GM19438 (cell line): ENCODE data around the gene ANKRD1.

ENCODE experiments used
- ATAC-seq: cut with Tn5 transposase; IDR thresholded peaks from one replicate; pipeline ENCODE4 v1.9.1; 2021; ENCODE audit warnings: low read depth; ENCODE audit not compliant: unreplicated experiment

The ANKRD1 gene

DNA sequence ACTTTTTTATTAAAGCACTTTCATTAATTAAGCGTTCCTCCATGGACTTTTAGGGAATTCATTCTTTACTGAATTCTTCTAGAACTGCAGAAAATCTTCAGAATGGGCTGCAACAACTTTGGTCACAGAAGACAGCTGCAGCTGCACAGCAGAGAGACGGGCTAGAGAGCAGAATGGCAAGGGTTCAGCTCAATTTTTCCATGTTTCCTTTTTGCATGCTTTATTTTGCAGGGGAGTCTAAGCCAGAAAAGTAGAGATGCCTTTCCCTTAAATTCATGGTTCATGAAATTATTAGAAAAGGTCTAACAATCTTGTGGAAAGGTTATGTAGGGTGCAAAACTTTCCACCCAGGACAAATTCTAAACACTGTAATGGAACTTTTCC is 15.4 kb upstream of the ANKRD1 start:
- ATAC-seq: no peak

- ATAC-seq: no peak
Observed at GRCh38 chr10:90935581-90936275, 14.8 kb upstream of the ANKRD1 start.

DNA sequence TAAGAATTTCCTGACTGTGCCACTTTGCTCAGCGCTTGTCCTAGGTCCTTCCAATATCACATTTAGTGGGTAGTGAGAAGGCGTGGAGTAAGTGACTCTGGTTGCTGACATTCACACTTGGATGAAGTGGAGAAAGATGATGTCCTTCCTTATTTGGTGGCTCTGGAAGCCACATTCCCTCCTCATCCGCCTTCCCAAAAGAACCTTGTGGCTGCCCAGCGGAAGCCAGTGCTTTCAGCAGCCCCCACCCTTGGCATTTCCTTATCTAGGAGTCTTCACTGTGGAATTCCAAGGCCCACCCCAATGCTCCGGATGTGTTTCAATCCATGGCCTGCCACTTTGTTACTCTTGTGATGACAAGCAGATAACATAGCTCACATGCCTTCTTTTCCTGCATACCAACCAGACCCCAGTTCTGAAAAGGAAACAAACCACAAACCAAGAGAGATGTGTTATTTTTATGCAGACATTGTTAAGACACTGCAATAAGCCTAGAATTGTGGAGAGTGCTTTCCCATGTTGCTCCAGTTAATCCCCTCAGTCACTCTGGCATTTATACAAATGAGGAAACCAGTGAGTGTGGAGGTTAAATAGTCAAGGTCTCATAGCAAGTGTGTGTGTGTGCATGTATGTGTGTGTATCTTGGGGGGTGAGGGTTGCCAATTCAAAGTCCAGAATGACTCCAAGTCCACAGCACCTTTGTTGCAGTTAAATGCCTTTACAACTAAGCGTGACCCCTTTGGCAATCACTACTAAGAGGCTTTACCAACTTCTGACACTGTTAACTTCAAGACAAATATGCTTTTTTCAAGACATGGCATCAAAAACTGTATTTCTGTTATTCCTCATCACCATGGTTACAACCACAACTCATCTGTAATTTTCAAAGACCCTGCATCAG is 10.3 kb upstream of the ANKRD1 start:
- ATAC-seq: no peak

DNA sequence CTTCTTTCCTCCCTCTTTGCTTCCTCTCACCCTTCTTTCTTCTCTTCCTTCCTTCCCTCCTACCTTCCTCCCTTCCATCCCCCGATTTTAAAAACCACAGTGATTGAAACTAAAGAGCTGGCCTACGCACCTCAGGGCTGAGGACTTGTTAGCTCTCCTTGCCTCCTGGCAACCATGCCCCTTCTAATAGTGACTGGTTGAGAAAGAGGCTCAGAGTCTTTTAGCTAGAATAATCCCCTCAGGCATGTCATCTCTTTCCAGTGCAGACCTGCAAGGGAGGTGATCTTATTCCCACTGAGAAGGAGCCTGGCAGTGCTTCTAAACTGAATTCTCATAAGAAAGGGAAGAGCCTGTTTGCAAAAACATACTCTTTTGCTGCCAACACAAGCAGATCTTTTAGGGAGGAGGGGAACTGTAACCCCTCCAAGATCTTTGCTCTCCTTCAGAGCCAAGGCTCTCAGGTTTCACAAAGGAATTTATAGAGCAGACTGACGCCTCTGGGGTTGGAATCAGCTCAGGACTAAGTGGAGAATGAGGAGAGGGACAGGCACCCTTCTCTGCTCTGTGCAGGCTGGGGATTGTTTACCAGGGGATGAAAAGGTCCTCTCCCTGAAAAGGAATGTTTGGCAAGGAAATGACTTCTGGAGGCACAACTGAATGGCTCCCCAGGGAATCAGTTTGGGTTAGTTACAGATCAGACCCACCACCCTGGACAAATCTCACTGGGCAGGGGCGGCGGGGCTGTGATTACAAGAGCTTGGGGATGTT is 9.4 kb upstream of the ANKRD1 start:
- ATAC-seq: no peak

DNA sequence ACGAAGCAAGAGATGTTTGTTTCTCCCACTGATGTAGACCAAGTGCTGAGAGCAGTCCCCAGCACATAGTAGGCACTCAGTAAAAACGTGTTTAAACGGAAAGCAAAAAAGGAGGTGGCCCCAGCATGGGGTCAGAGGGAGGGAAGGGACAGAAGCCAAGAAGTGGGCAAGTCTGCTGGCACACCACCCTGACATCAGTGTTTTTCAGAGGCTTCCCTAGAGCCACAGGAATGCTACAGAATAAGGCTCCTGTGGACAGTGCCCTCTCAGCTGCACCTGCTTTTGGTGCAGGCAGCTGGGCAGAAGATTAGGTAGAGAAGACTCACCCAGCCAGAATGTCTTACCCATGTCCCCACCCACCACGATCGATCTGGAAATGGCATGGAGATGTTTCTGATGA is 8.3 kb upstream of the ANKRD1 start:
- ATAC-seq: no peak

DNA sequence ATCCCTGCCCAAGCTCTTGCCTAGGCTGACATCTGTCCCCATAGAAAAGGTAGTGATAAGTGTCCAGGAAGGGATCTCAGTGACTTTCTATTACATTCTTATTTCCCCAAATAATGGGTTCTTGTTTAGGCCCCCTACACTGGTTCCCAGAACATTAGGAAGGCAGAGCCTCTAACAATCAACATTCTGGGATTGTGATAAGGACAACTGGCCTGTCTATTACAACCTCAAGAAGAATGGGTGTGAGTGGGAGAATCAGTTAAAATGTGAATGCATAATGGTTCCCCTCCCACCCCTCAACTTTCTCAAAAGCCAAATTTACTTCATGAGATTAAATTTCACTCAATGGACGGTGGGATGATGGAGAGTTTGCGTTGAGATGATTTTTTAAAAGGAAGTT is 6.4 kb upstream of the ANKRD1 start:
- no peak for ATAC-seq

DNA sequence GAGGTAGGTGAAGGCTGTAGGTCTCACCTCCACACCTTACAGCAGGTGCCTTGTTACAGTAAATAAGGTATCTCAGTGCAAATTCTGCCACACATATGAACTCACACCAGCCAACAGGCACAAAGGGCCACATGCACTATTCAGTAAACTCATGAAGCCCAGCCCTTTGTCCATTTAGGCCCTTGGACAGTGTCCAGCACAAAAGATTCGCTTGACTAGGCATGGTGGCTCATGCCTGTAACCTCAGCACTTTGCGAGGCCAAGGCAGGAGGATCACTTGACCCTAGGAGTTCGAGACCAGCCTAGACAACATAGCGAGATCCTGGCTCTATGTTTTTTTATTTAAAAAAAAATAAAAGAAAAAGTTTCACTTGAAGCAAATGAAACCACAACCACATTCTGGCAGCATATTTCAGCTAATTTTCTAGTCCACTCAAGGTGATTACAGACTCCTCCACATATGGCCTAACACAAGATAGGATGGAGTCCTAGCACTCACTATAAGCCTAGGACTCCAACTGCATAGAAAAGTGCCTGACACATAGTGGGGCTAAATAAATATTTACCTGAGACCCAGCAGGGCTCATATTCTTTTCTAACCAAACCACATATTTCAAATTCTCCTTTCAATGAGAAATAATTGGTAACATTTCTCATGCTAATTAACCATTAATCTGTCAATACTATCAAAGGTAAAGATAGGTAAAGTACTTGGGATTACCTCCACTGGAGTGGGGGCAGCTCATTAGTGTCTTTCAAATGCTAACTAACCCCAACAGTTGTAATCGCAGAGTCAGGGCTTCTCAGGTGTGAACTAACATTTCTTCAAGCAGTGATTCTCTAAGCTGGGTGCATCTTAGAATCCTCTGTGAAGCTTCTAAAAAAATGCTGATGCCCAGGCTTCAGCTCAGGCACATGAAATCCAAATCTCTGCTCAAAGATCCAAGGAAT is 4.5 kb upstream of the ANKRD1 start:
- ATAC-seq: no peak

DNA sequence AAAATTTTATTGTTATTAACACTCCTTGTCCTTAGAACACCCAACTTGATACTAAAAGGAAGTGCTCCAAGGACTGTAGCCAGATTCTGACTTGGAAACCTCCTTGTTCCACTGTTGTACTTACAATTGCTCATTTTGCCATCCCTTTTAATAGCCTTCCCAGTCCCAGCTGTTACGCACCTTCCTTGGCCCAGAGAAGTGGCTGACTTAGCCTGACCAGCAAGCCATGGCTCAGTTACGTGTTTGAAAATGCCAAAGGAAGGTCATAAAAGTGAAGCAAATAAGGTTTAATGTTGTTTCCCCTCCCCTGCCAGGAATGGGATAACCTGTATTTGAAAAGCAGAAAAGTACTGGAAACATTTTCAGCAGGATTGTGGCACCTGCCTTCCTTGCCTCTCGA is 3.7 kb upstream of the ANKRD1 start:
- no peak for ATAC-seq

DNA sequence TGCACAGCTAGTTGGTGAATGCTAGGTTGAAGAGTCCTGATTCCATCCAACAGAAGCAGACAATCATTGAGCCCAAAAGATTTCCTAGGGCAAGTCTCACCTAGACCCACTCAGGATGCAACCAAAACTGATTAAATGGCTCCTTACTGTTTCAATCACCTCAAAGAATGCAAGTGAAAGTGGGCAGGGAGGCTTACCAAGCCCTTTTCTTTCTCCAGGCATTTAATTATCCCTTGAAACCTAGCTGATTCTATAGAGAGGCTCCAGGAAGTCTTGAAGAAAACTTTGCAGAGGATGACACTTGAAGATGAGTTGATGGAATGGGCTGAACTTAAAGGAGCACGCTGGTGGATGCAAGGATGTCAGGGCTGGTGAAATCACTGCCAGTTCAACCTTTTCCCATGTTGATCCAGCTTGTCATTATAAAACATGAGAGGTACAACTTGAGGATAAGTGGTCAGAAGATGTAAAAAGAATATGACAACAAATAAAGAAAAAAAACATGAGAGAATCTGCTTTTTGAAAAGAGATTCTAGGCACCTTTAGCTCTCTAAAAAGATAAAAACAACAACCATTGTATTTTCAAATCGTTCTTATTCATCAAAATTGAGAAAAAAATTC is 2.3 kb upstream of the ANKRD1 start:
- ATAC-seq: no peak

DNA sequence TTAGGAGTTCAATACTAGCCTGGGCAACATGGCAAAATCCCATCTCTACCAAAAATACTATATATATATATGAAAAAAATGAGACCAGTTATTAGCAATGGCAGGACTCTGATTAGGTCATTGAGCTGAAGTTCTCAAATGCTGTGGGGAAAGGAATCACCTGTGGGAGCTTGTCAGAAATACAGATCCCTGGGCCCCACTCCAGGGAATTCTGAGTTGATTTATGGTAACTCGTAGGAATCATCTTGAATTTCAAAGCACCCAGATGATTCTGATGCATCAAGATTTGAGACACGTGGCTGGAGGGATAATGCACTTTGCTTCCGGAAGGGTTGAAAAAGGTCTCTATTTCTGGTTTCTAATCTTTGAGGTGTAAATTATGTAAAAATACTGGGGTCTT is 1.0 kb upstream of the ANKRD1 start:
- no peak for ATAC-seq

GRCh38 chr10:90919683-90920574 is 958 bp downstream of the ANKRD1 start:
- no peak for ATAC-seq

DNA sequence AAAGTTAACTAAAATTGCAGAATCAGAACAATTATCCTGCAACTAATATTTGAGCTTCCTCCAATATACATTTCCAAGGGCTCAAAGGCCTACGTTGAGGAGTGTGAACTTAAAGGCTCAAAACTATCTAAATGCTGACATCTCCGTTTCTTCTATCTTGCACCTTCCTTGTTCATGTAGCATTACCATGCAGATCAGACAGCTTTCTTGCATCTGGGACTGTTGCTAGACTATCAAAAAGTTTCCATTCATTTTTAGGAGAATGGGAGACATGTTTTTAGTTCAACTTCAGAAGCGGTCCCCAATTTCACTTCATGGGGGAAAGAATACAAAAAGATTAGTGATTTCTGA is 2.9 kb downstream of the ANKRD1 start:
- ATAC-seq: no peak

- ATAC-seq: no peak
Observed at GRCh38 chr10:90917238-90917967, 3.5 kb downstream of the ANKRD1 start.

DNA sequence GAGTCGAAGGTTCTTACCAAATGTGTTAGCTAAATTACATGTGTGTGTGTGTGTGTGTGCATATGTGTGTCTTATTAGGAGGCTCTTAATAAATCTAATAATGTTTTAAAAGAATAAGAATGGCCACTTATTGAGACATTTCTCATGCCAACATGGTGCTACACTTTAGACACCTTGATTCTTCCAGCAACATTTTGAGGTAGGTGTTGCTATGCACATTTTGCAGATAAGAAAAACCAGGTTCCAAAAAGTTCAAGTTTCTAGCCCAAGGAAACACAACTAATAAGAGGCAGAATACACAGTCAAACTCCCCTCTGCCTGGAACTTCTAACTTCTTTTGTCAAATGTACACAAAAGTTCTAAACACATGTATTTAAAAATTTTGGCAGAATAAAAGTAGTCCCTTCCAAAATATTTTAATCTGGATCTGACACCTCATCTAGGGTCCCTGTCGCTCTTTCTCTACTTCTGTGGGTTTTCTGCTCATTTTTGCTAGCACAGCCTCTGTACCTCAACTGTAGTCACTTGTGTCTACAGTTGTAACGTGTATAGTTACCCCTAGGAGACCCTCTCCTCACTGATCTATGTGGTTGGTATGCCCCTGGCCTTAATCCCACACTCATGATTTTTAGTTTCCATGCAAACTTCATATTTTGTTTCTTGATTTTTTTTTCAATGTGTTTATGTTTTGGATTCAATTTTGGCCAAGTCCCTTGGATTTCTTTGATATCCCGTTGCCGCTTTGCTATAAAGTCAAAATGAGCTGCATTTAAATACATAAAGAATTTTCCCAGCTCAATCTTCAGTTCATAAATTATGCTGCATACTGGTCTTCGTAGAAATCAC is 4.3 kb downstream of the ANKRD1 start:
- ATAC-seq: no peak

- ATAC-seq: no peak
Observed at GRCh38 chr10:90915766-90916075, 5.2 kb downstream of the ANKRD1 start.

GRCh38 chr10:90914992-90915765 is 5.7 kb downstream of the ANKRD1 start:
- ATAC-seq: no peak
